Urinary bladder (tissue), 4 donors: ENCODE results near the gene PTPRN2. TPM values are rescaled to one million over a fixed set of nuclear protein-coding genes. Genes with fewer than 3 reads are reported as not detected.
"Not testable (repeated sequence)": the region's sequence is repeated elsewhere in the genome, so short reads cannot be mapped to it uniquely, and the experiment has no call there.

Source experiments
- DNase-seq: peaks from one replicate; pipeline ENCODE4 v3.0.0-alpha.2; 2015; ENCODE audit errors: extremely low spot score
- H3K27ac ChIP-seq: one replicate; pipeline ENCODE4 v1.5.1; 2013; ENCODE audit warnings: low read depth, mild to moderate bottlenecking, moderate library complexity
- H3K36me3 ChIP-seq: one replicate; pipeline ENCODE4 v1.6.1; 2013; ENCODE audit warnings: mild to moderate bottlenecking, moderate library complexity; ENCODE audit not compliant: insufficient read depth
- H3K4me1 ChIP-seq: one replicate; pipeline ENCODE4 v1.6.1; 2013; ENCODE audit warnings: mild to moderate bottlenecking, moderate library complexity; ENCODE audit not compliant: insufficient read depth
- H3K4me3 ChIP-seq: one replicate; pipeline ENCODE4 v1.5.1; 2013; ENCODE audit warnings: low read depth, low read length
- WGBS: extraction: QIAGEN DNeasy Blood & Tissue Kit; methylation state at CpG from one replicate; pipeline ENCODE4 v1.1.7; 2013; 5-methylcytosine and 5-hydroxymethylcytosine counted together
- polyA plus RNA-seq: library from polyadenylated mRNA; stranded (reverse); fragments of 200-250 nt; gene quantifications from one replicate; pipeline ENCODE4 v1.2.3, GENCODE V29; 2013
- total RNA-seq: library from RNA; depleted of rRNA; stranded (reverse); fragments of >200 nt; gene quantifications from one replicate; pipeline ENCODE4 v1.2.3, GENCODE V29; 2014
- donor health status: healthy with polysubstance abuse.
- donor health status: healthy.

Gene PTPRN2
- total and polyA plus RNA-seq, 2 donors = 2.8 to 4.4 TPM

DNA sequence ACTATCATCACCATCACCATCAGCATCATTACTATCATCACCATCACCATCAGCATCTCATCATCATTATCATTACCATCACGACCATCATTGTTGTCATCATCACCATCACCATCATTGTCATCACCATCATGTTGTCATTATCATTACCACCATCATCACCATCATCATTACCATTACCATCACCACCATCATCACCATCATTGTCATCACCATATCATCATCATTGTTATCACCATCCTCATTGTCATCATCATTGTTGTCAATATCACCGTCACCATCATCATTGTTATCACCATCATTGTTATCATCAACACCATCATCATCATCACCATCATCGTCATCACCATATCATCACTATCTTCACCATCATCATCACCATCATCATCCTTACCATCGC lies 124.3 kb downstream of the PTPRN2 start:
- Histone ChIP-seq H3K27ac (no peak overlapping the region), H3K4me1 (no peaks in the 10 kb centered on the region), H3K36me3 (no peaks in the 10 kb centered on the region), H3K4me3 (no peak overlapping the region)
- WGBS = 89% methylated on average over 4 of the region's 4 CpGs
- DNase-seq = no peak

DNA sequence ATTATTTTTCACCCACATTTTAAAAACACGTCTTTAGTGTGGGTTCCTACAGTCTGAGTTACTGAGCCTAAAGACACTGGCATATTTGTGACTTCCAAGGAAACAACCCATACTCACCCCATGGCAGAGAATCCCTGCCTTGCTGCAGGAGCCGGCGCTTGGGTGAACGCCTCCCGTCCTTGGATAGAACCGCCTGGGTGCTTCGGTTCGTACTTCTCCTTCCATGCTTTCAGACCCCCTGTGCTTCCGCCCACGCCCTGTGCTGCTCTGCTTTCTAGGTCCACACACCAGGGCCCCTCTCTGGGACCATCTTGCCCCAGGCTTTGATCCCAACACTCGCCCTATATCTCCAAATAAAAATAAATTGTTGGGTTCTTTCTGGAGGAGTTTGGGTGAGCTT lies 125.8 kb downstream of the PTPRN2 start:
- Histone ChIP-seq H3K4me3 (no peak overlapping the region), H3K27ac (no peak overlapping the region), H3K36me3 (no peaks in the 10 kb centered on the region), H3K4me1 (no peaks in the 10 kb centered on the region)
- no peak for DNase-seq
- WGBS = 84% methylated on average over 11 of the region's 11 CpGs

DNA sequence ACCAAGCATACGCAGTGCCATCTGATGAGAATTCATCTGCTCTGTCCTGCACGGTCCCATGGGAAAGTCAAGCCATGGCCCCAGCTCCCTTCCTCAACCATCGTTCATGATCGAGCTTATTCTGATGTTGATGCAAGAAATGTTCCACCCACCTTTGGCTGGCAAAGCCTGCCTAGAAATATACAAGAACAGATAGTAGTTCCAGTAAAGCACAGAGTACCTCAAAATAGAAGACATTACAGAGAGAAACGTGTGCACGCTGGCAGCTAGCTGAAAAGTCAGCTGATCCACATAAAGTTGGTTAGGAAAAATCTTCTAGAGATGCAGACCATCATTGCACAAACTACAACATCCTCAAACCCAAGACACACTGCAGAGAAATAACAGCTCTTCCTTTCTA lies 127.0 kb downstream of the PTPRN2 start:
- DNase-seq = no peak
- no peaks in the 10 kb centered on the region for H3K4me1 ChIP-seq
- H3K4me3 ChIP-seq = no peak overlapping the region
- 73% methylated on average over 6 of the region's 6 CpGs for WGBS
- H3K36me3 ChIP-seq = no peaks in the 10 kb centered on the region
- no peak overlapping the region for H3K27ac ChIP-seq

DNA sequence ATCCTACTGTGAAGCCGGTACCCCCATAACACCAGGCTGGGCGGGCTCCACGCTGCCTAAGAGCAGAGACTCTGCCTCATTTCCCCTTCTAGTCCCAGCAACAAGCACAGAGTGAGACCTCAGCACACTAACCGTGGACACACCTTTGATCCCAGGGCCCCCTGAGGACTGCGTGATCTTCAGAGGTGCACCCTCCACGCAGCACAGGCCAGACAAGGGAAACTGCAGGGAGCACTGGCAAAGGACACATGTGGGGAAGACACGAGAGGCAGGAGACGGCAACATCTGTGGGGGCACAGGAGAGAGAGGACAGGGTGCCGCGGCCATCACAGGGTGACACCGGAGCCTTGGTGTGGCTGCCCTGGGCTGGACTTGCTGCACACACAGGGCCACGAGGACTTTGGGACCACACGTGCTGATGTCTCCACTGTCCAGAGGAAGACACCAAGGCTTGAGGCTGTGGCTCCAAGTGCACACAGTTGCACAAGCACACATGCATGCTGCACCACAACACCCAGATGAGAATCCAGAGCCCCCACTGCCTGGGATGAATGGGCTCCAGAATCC lies 128.8 kb downstream of the PTPRN2 start:
- Histone ChIP-seq H3K27ac (no peak overlapping the region), H3K4me1 (no peaks in the 10 kb centered on the region), H3K36me3 (no peaks in the 10 kb centered on the region), H3K4me3 (no peak overlapping the region)
- DNase-seq = no peak
- 81% methylated on average over 13 of the region's 13 CpGs for WGBS

DNA sequence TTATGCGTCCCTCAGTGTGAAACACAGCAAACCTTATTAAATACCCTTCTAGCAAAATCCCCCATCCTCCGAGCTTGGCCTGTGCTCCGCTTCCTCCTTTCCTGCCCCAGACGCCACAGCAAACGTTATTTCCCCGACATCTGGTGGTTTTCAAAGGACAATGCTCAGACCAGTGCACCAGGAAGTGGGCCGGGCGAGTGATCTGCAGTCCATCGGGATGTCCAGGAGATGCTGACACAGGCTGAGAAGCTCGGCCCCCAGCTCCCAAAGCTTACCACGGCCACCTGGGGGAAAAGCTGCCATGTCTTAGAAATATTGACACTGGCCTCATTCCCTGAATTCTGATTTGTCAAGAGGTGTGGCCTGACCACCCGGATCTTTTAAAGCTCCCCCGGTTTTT lies 129.5 kb downstream of the PTPRN2 start:
- 61% methylated on average over 13 of the region's 13 CpGs for WGBS
- no peak overlapping the region for H3K27ac ChIP-seq
- H3K36me3 ChIP-seq = no peaks in the 10 kb centered on the region
- no peak for DNase-seq
- H3K4me3 ChIP-seq = no peak overlapping the region
- H3K4me1 ChIP-seq = no peaks in the 10 kb centered on the region

DNA sequence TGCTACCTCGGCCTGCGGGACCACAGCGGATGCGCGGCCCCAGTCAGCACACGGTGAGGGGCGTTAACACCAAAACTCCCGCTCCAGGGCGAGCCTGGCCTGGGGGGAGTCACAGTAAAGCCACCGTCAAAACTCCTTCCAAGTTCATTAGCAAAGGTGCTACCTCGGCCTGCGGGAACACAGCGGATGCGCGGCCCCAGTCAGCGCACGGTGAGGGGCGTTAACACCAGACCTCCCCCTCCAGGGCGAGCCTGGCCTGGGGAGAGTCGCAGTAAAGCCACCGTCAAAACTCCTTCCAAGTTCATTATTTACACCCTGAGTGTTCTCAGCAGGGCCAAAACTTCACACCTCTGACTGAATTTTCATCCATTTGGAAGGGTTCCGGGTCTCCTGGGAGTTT lies 130.0 kb downstream of the PTPRN2 start:
- WGBS = 92% methylated on average over 22 of the region's 22 CpGs
- not testable (repeated sequence) for H3K36me3 ChIP-seq, H3K4me3 ChIP-seq, DNase-seq, H3K4me1 ChIP-seq, H3K27ac ChIP-seq

DNA sequence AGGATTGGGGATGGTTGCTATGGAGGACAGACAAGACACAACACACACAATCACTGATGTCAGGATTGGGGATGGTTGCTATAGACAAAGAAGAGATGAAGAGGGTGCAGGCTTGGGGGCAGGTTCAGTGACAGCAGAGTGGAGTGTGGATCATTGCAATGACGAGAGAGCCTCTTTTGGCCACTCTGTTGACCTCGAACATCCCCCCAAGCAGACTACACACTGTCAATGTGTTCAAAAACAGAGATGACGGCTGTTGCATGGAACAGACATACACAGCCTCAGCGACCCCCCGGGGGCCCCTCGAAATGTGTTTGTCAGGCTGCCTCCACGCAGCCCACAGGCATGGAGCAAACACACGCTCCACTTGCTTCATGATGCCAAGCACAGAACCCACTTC lies 133.0 kb downstream of the PTPRN2 start:
- no peak for DNase-seq
- no peaks in the 10 kb centered on the region for H3K4me1 ChIP-seq
- no peaks in the 10 kb centered on the region for H3K36me3 ChIP-seq
- 83% methylated on average over 8 of the region's 8 CpGs for WGBS
- H3K27ac ChIP-seq = no peak overlapping the region
- H3K4me3 ChIP-seq = no peak overlapping the region

DNA sequence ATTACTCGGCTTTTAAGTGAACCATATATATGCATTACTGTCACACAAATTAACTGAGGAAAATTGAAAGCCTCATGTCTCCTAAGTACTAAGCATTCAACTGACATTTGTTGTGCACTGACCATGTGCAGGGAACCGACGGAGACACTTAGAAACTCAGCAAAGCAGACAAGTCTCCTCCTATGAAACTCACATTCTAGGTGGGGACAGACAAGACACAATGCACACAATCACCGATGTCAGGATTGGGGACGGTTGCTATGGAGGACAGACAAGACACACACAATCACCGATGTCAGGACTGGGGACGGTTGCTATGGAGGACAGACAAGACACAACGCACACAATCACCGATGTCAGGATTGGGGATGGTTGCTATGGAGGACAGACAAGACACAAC lies 134.0 kb downstream of the PTPRN2 start:
- no peaks in the 10 kb centered on the region for H3K4me1 ChIP-seq
- H3K27ac ChIP-seq = no peak overlapping the region
- no peak for DNase-seq
- no peak overlapping the region for H3K4me3 ChIP-seq
- no peaks in the 10 kb centered on the region for H3K36me3 ChIP-seq
- WGBS = 85% methylated on average over 9 of the region's 9 CpGs

DNA sequence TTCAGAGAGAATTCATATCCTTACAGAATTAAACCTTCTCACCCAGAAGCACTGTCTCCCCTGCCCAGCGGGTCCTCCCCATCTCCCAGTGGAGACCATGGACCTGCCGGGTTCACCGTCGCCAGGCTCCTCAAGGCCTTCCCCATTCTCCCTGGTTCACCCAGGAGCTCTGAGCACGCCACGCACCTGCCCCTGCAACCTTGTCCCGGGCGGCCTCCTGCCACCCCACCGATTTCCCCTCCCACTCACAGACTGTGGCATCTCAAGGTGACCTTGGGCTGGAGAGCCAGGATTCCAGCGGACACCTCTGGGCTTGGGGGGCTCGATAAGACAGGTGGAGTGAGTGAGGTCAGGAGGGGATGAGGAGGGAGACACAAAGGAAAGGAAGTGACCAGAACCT lies 135.3 kb downstream of the PTPRN2 start:
- Histone ChIP-seq H3K36me3 (no peaks in the 10 kb centered on the region), H3K4me3 (no peak overlapping the region), H3K27ac (no peak overlapping the region), H3K4me1 (no peaks in the 10 kb centered on the region)
- no peak for DNase-seq
- 94% methylated on average over 11 of the region's 11 CpGs for WGBS

DNA sequence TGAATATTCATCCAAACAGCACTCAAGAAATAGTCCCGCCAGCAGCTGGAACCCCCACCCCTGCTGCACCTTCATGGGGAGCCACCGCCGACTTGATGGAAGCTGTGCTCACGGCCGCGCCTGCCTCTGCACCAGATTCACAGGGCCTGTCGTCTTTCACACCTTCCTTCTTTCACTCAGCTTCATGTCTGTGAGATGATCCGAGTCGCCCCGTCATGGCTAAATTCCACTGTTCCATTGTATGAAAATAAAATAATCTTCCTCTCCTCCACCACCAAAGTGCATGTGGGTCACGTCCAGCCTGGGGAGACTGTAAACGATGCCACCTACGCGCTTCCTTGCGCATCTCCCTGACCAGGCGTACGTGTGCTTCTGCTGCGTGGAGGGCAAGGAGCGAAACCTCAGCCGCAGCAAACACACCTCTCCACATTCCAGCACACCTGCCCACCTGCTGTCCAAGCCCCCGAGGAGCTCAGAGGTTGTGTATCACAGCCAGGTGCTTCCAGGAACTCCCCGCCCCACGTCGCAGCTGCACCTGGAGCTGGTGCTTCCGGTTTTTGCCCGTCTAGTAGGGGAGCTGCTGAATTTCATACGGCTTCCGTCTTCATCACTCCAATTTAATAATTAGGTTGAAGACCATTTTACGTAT lies 137.0 kb downstream of the PTPRN2 start:
- no peak overlapping the region for H3K4me3 ChIP-seq
- WGBS = 81% methylated on average over 29 of the region's 29 CpGs
- no peak for DNase-seq
- no peaks in the 10 kb centered on the region for H3K4me1 ChIP-seq
- no peak overlapping the region for H3K27ac ChIP-seq
- no peaks in the 10 kb centered on the region for H3K36me3 ChIP-seq

DNA sequence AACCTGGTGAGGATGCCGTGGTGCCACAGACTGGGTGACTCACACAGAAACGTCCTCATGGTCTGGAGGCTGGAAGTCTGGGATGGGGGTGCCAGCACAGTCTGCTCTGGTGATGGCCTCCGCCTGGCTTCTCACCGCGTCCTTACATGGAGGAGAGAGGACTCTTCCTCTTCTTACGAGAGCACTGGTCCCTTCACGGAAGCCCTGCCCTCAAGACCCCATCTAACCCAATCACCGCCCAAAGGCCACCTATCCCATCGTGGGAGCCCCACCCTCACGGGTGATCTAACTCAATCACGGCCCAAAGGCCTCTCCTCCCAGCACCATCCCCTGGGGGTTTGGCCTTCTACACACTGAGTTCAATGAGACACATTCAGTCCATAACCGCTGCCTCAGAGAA lies 137.7 kb downstream of the PTPRN2 start:
- 88% methylated on average over 12 of the region's 12 CpGs for WGBS
- Histone ChIP-seq H3K36me3 (no peaks in the 10 kb centered on the region), H3K4me3 (no peak overlapping the region), H3K27ac (no peak overlapping the region), H3K4me1 (no peaks in the 10 kb centered on the region)
- DNase-seq = no peak

DNA sequence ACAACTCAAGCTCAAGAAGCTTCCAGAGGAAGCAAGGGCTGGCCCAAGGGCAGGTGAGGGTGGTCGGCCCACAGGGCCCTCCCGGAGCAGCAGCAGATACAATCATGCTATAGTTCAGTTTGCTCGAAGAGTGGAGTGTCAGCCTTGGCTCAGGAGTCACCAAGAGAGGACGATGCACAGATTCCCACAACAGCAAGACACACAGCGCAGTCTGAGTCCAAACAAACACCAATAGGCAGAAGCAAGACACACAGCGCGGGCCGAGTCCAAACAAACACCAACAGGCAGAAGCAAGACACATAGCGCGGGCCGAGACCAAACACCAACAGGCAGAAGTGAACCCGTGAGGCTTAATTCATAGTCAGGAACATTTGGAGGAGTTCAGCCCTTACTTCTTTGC lies 138.4 kb downstream of the PTPRN2 start:
- no peaks in the 10 kb centered on the region for H3K4me1 ChIP-seq
- no peak overlapping the region for H3K27ac ChIP-seq
- WGBS = 91% methylated on average over 12 of the region's 12 CpGs
- no peak for DNase-seq
- H3K36me3 ChIP-seq = no peaks in the 10 kb centered on the region
- H3K4me3 ChIP-seq = no peak overlapping the region

DNA sequence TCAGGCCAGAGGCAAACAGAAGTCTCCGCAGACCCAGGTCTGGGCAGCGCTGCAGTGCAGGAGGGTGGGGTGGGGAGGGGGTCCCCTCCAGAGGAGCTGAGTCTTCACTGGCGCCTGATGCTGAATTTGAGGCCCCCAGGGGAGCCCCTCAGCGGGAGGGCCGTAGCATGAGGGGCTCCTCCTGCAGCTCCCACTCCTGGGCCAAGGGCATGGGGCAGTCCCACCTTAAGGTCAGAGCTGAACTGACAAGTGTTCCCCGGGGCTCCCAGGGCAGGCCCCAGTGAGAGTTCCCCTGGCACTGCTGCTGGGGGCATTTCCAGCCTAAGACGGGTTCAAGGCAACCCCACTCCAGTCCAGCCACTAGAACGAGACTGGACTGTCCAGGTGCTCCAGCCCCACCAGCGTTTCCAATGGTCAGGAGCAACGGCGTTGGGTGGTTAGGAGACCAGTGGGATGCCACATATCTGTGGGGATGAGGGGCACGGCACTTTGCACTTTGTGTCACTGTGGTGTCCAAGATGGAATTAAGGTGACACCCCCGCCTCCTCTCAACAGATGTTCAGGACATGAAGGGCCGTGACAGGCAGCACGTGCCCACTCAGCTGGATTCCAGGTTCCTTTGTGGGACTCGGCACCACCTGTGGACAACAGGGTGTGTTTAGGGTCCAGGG lies 139.1 kb downstream of the PTPRN2 start:
- DNase-seq = no peak
- Histone ChIP-seq H3K36me3 (no peaks in the 10 kb centered on the region), H3K4me1 (no peaks in the 10 kb centered on the region), H3K27ac (no peak overlapping the region), H3K4me3 (no peak overlapping the region)
- whole genome bisulfite sequencing = 89% methylated on average over 16 of the region's 16 CpGs

DNA sequence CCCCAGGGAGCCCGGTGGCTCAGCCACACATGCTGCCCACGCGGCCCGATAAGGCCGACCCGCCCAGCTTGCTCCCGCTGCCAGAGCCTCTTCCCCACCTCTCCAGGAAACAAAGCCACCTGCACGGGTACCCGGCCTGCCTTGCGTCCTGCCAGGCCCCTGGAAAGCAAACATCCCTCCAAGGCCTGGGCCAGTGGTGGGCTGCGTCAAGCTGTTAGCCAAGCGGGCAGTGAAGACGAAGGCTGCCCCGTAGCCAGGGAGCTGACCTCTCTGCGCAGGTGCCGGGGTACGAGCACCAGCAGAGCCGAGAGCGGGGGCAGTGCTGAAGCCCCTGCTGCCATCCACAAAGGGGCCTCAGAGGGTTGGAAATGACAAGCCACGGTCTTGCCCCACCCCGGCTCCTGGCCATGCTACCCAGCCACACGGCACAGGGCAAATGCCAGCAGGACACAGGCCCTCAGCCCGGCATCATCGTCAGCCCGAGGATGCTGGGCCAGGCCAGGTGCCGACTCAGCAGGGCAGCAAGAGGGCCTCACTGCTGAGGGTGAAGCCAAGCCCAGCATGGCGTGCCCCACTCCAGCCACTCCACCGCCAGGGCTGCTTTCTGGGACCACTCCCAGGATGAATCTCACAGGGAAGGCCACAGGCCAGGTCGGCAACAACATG lies 140.0 kb downstream of the PTPRN2 start:
- Histone ChIP-seq H3K36me3 (no peaks in the 10 kb centered on the region), H3K4me1 (no peaks in the 10 kb centered on the region), H3K27ac (no peak overlapping the region), H3K4me3 (no peak overlapping the region)
- no peak for DNase-seq
- WGBS = 88% methylated on average over 29 of the region's 29 CpGs
